H1 (cell line): ENCODE measurements around the gene FCMR. TPM values are rescaled to one million over a fixed set of nuclear protein-coding genes. Genes with fewer than 3 reads are reported as not detected.

Source experiments
- CTCF ChIA-PET: fragments of 300-600 bp; sonication (Branson Sonifier 250); formaldehyde crosslinking; loops from one replicate; lab custom pipeline; 2021; ENCODE audit not compliant: partially characterized antibody; lab: Charles Lee
- POLR2A ChIA-PET: fragments of 300-600 bp; sonication (Branson Sonifier 250); formaldehyde crosslinking; loops from one replicate; lab custom pipeline; 2021; ENCODE audit warnings: inconsistent platforms; ENCODE audit not compliant: partially characterized antibody; lab: Charles Lee
- DNase-seq, 2 experiments: peaks; one replicate each; pipeline versions ENCODE4 v3.0.0 to v3.0.0-alpha.2; 2010 to 2022; ENCODE audit warnings: low spot score in 2 of 2, low read depth in 1 of 2, mixed read lengths in 1 of 2
- FAIRE-seq: peaks from 2 replicates; lab custom pipeline; 2011; peaks lifted over from hg19 to GRCh38; lab: Jason Lieb, UNC
- H2AFZ ChIP-seq: 2 replicates; pipeline ENCODE4 v1.8.1; 2012; ENCODE audit warnings: low read length, inconsistent platforms
- H2AK5ac ChIP-seq: 2 replicates; pipeline ENCODE4 v1.6.1; 2013; ENCODE audit warnings: low read depth, low read length
- H2BK120ac ChIP-seq: replicated peaks from 2 replicates; pipeline ENCODE3; 2013; ENCODE audit warnings: low read depth, low read length, inconsistent platforms
- H2BK12ac ChIP-seq: 2 replicates; pipeline ENCODE4 v1.6.1; 2013; ENCODE audit warnings: low read depth, low read length
- H2BK15ac ChIP-seq: 2 replicates; pipeline ENCODE4 v1.6.1; 2013; ENCODE audit warnings: low read length
- H2BK20ac ChIP-seq: 2 replicates; pipeline ENCODE4 v1.6.1; 2013; ENCODE audit warnings: low read length
- H2BK5ac ChIP-seq: 2 replicates; pipeline ENCODE4 v1.6.1; 2013; ENCODE audit warnings: low read depth, low read length
- H3K14ac ChIP-seq: 2 replicates; pipeline ENCODE4 v1.6.1; 2013; ENCODE audit warnings: inconsistent platforms; ENCODE audit not compliant: insufficient read length
- H3K18ac ChIP-seq: 2 replicates; pipeline ENCODE4 v1.6.1; 2013; ENCODE audit warnings: low read length; ENCODE audit errors: extremely low read depth
- H3K23ac ChIP-seq: 2 replicates; pipeline ENCODE4 v1.6.1; 2013; ENCODE audit warnings: inconsistent platforms; ENCODE audit not compliant: insufficient read length
- H3K23me2 ChIP-seq: 2 replicates; pipeline ENCODE4 v1.6.1; 2013; ENCODE audit warnings: low read depth, low read length
- H3K27ac ChIP-seq: 2 replicates; pipeline ENCODE4 v1.6.1; 2011; ENCODE audit warnings: low read depth, low read length, inconsistent platforms
- H3K27me3 ChIP-seq, 4 experiments: replicated peaks in 1 of 4; 1 replicate in 1 of 4; 2 replicates in 3 of 4; pipeline versions ENCODE4 v1.6.1 to v1.8.1; 2011 to 2013; ENCODE audit warnings: low read length in 3 of 4, mild to moderate bottlenecking in 3 of 4, inconsistent platforms in 2 of 4, mixed read lengths in 2 of 4, moderate library complexity in 1 of 4; ENCODE audit not compliant: control insufficient read depth in 3 of 4, insufficient read depth in 3 of 4; ENCODE audit errors: extremely low read depth in 1 of 4
- H3K36me3 ChIP-seq, 4 experiments: 2 replicates each; pipeline versions ENCODE4 v1.6.1 to v1.8.1; 2011 to 2013; ENCODE audit warnings: mild to moderate bottlenecking in 4 of 4, low read length in 3 of 4, moderate library complexity in 2 of 4, control low read depth in 1 of 4, inconsistent platforms in 1 of 4; ENCODE audit not compliant: insufficient read depth in 4 of 4, control insufficient read depth in 2 of 4
- H3K4ac ChIP-seq: replicated peaks from 2 replicates; pipeline ENCODE3; 2013; ENCODE audit warnings: low read length, low read depth, mixed read lengths, inconsistent platforms; ENCODE audit not compliant: insufficient read length
- H3K4me1 ChIP-seq, 4 experiments: replicated peaks in 1 of 4; 1 replicate in 1 of 4; 2 replicates in 3 of 4; pipeline versions ENCODE4 v1.6.1 to v1.8.1; 2011 to 2013; ENCODE audit warnings: low read length in 3 of 4, inconsistent platforms in 2 of 4, mixed read lengths in 1 of 4; ENCODE audit not compliant: insufficient read depth in 4 of 4, control insufficient read depth in 3 of 4
- H3K4me2 ChIP-seq, 2 experiments: 2 replicates each; pipeline versions ENCODE4 v1.6.1 to v1.8.1; 2011 to 2013; ENCODE audit warnings: low read depth in 2 of 2, low read length in 2 of 2, control low read depth in 1 of 2, inconsistent platforms in 1 of 2, mild to moderate bottlenecking in 1 of 2; ENCODE audit not compliant: insufficient read depth in 1 of 2
- H3K4me3 ChIP-seq, 4 experiments: fragments of 200-600, 300-600 bp in 1 of 4; sonication (generic), shearing (Covaris generic), sonication (Bioruptor Twin) in 1 of 4; 2 replicates each; pipeline versions ENCODE4 v1.5.1 to v1.8.1; 2011 to 2016; ENCODE audit warnings: low read length in 4 of 4, low read depth in 3 of 4, control low read depth in 2 of 4, inconsistent platforms in 2 of 4, mild to moderate bottlenecking in 2 of 4, mixed read lengths in 1 of 4, moderate library complexity in 1 of 4; ENCODE audit not compliant: insufficient read depth in 2 of 4; ENCODE audit errors: extremely low read depth in 1 of 4
- H3K56ac ChIP-seq: replicated peaks from 2 replicates; pipeline ENCODE3; 2013; ENCODE audit warnings: low read depth, mild to moderate bottlenecking, mixed read lengths, low read length, inconsistent platforms; ENCODE audit not compliant: insufficient read length
- H3K79me1 ChIP-seq: 2 replicates; pipeline ENCODE4 v1.6.1; 2013; ENCODE audit warnings: low read depth, low read length, control low read depth
- H3K79me2 ChIP-seq, 2 experiments: 2 replicates each; pipeline versions ENCODE4 v1.6.1 to v1.8.1; 2012 to 2013; ENCODE audit warnings: low read length in 2 of 2, mild to moderate bottlenecking in 2 of 2, inconsistent platforms in 1 of 2; ENCODE audit not compliant: insufficient read depth in 2 of 2, control insufficient read depth in 1 of 2
- H3K9ac ChIP-seq, 4 experiments: replicated peaks in 1 of 4; 1 replicate in 1 of 4; 2 replicates in 3 of 4; pipeline versions ENCODE4 v1.6.1 to v1.8.1; 2011 to 2013; ENCODE audit warnings: low read depth in 3 of 4, low read length in 3 of 4, control low read depth in 2 of 4, mild to moderate bottlenecking in 2 of 4, moderate library complexity in 2 of 4, inconsistent platforms in 1 of 4; ENCODE audit errors: extremely low read depth in 1 of 4
- H3K9me3 ChIP-seq, 2 experiments: 2 replicates each; pipeline versions ENCODE4 v1.6.1 to v1.8.1; 2012 to 2013; ENCODE audit warnings: mild to moderate bottlenecking in 2 of 2, moderate library complexity in 2 of 2, control low read depth in 1 of 2, inconsistent platforms in 1 of 2, low read depth in 1 of 2, low read length in 1 of 2, mixed read lengths in 1 of 2; ENCODE audit not compliant: insufficient read depth in 2 of 2
- H4K20me1 ChIP-seq, 2 experiments: replicated peaks in 1 of 2; 2 replicates each; pipeline versions ENCODE3 to v1.8.1; 2011 to 2013; ENCODE audit warnings: inconsistent platforms in 2 of 2, low read length in 2 of 2, mild to moderate bottlenecking in 1 of 2; ENCODE audit not compliant: insufficient read depth in 2 of 2, control insufficient read depth in 1 of 2
- H4K5ac ChIP-seq: 2 replicates; pipeline ENCODE4 v1.6.1; 2013; ENCODE audit warnings: low read length, low read depth, mixed read lengths, inconsistent platforms; ENCODE audit not compliant: insufficient read length
- H4K8ac ChIP-seq: 2 replicates; pipeline ENCODE4 v1.8.0; 2013; ENCODE audit warnings: mild to moderate bottlenecking, moderate library complexity, low read length, inconsistent platforms; ENCODE audit not compliant: insufficient read depth; ENCODE audit errors: extremely low read depth
- H4K91ac ChIP-seq: replicated peaks from 2 replicates; pipeline ENCODE3; 2013; ENCODE audit warnings: low read length, mixed read lengths, inconsistent platforms; ENCODE audit not compliant: insufficient read length
- CBX8 ChIP-seq: fragments of 300-800, 300-1000 bp; sonication (generic); IDR thresholded peaks from 2 replicates; pipeline ENCODE4 v1.7.1; 2016; ENCODE audit warnings: low read depth, low read length, borderline replicate concordance
- CTBP2 ChIP-seq: IDR thresholded peaks from 2 replicates; pipeline ENCODE4 v1.7.0; 2011; ENCODE audit warnings: borderline replicate concordance, mild to moderate bottlenecking, moderate library complexity, mixed read lengths, low read length; ENCODE audit not compliant: insufficient read depth, insufficient read length
- EZH2 ChIP-seq: fragments of 200-600 bp; sonication (generic); IDR thresholded peaks from 2 replicates; pipeline ENCODE4 v1.7.1; 2012; ENCODE audit warnings: low read depth, mild to moderate bottlenecking, moderate library complexity, low read length, inconsistent platforms; ENCODE audit not compliant: severe bottlenecking
- RBBP5 ChIP-seq: IDR thresholded peaks from 2 replicates; pipeline ENCODE4 v1.7.1; 2012; ENCODE audit warnings: low read depth, mild to moderate bottlenecking, inconsistent platforms, low read length, moderate library complexity, borderline replicate concordance
- SAP30 ChIP-seq: fragments of 300-600 bp; sonication (generic); IDR thresholded peaks from 2 replicates; pipeline ENCODE4 v1.7.1; 2012; ENCODE audit warnings: low read length, moderate library complexity, mild to moderate bottlenecking, inconsistent platforms; ENCODE audit not compliant: insufficient read depth, insufficient replicate concordance
- SIX5 ChIP-seq: IDR thresholded peaks from 2 replicates; pipeline ENCODE4 v1.6.1; 2011; ENCODE audit warnings: mild to moderate bottlenecking, low read depth, low read length
- SP4 ChIP-seq: IDR thresholded peaks from 2 replicates; pipeline ENCODE4 v1.6.1; 2012; ENCODE audit warnings: low read length, inconsistent platforms
- SRF ChIP-seq: IDR thresholded peaks from 2 replicates; pipeline ENCODE4 v1.6.1; 2011; ENCODE audit warnings: mild to moderate bottlenecking, low read depth, low read length, moderate library complexity
- TAF1 ChIP-seq: IDR thresholded peaks from 2 replicates; pipeline ENCODE4 v1.6.1; 2011; ENCODE audit warnings: mild to moderate bottlenecking, low read depth, low read length
- WGBS, 2 experiments: shearing (Covaris generic) in 1 of 2; methylation state at CpG; one replicate each; pipeline versions ENCODE4 v1.1.6 to v1.1.7; 2013 to 2015; ENCODE audit warnings: low lambda C conversion rate in 2 of 2, mixed read lengths in 2 of 2, inconsistent platforms in 1 of 2, low coverage in 1 of 2, missing lambda C conversion rate in 1 of 2; ENCODE audit not compliant: insufficient replicate concordance in 2 of 2, insufficient coverage in 1 of 2, insufficient read length in 1 of 2; ENCODE audit errors: extremely low coverage in 1 of 2, missing lambda C conversion rate in 1 of 2; 5-methylcytosine and 5-hydroxymethylcytosine counted together
- polyA plus RNA-seq, 7 experiments: library from polyadenylated mRNA; depleted of rRNA in 3 of 7; stranded (reverse) in 5 of 7; unstranded in 2 of 7; fragments of >200 nt in 5 of 7; fragments of 200-250 nt in 2 of 7; gene quantifications; 1 replicate in 5 of 7; 2 replicates in 1 of 7; 4 replicates in 1 of 7; pipeline versions ENCODE4 v1.2.1 to v1.2.3, GENCODE V29; 2011 to 2013; ENCODE audit warnings: missing spikeins in 2 of 7, mixed read lengths in 2 of 7
- total RNA-seq: library from RNA; stranded (reverse); fragmentation: NEBNext Ultra II Directional; extraction: Animal tissue kit (Norgen Biotek cat#: 25700); gene quantifications from 2 replicates; pipeline ENCODE4 v1.2.1, GENCODE V29; 2021
- TF ChIP-seq, protein P1 (sequence below): IDR thresholded peaks from 2 replicates; pipeline ENCODE4 v1.6.1; 2012; ENCODE audit warnings: inconsistent platforms
- TF ChIP-seq, protein P2 (sequence below), 3 experiments: IDR thresholded peaks; 1 replicate in 2 of 3; 2 replicates in 1 of 3; pipeline versions ENCODE4 v1.5.1 to v1.6.1; 2011; ENCODE audit warnings: low read length in 3 of 3, mild to moderate bottlenecking in 3 of 3, inconsistent platforms in 2 of 3, low read depth in 1 of 3, moderate library complexity in 1 of 3; ENCODE audit not compliant: insufficient read depth in 1 of 3; ENCODE audit errors: control extremely low read depth in 1 of 3

The FCMR gene
- total and polyA plus RNA-seq, 2 of the 8 experiments (the other 6 are each of a cell fraction or from before 2014, with no cell fraction given), result 0.53 TPM; not detected in 1

DNA sequence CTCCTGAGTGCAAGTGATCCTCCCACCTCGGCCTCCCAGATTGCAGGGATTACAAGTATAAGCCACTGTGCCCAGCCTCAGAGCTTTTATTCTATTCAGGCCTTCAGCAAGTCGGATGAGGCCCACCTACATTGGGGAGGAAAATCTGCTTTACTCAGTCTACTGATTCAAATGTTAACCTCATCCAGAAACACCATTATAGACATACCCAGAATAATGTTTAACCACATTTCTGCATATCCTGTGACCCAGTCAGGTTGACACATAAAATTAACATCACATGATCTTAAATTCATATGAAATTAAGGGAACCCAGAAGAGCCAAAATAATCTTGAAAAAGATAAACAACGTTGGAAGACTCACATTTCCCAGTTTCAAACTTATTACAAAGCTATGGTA, 41.4 kb downstream of the FCMR start:
- H3K18ac ChIP-seq, result no peak overlapping the region
- no peak overlapping the region for H3K27ac ChIP-seq
- H2BK20ac ChIP-seq, result no peak overlapping the region
- H2BK12ac ChIP-seq, result no peak overlapping the region
- H3K9ac ChIP-seq, result no peak overlapping the region
- H3K14ac ChIP-seq, result no peak overlapping the region
- H3K23me2 ChIP-seq, result no peaks in the 10 kb centered on the region
- WGBS, 2 experiments, result 85% methylated on average over 3 of the region's 3 CpGs; no CpG with 5 or more reads in 1 of the 2 experiments
- H2BK5ac ChIP-seq, result no peak overlapping the region
- H3K56ac ChIP-seq, result no peak overlapping the region
- ChIA-PET CTCF (interaction anchor here (1.0 to 2.0 kb wide), 10 partner anchors 10 to 52 kb away, joined by 3 to 12 read pairs (median 4); partner anchors contain the start of gene IL20), POLR2A (no interaction called here)
- H2AFZ ChIP-seq, result no peak overlapping the region
- H3K23ac ChIP-seq, result no peak overlapping the region
- no peak overlapping the region for H3K4me3 ChIP-seq
- no peak overlapping the region for H2AK5ac ChIP-seq
- H3K4me1 ChIP-seq, result no peaks in the 10 kb centered on the region
- H3K4me2 ChIP-seq, result no peak overlapping the region
- H2BK15ac ChIP-seq, result no peak overlapping the region
- no peaks in the 10 kb centered on the region for H4K20me1 ChIP-seq
- no peak overlapping the region for H3K4ac ChIP-seq
- H4K91ac ChIP-seq, result no peak overlapping the region
- H3K9me3 ChIP-seq, result peaks cover 3 to 20% of the 10 kb centered on the region in 2 experiments
- H3K79me2 ChIP-seq, result no peaks in the 10 kb centered on the region
- H4K5ac ChIP-seq, result no peak overlapping the region
- no peaks in the 10 kb centered on the region for H3K79me1 ChIP-seq
- no peak for DNase-seq
- no peaks in the 10 kb centered on the region for H3K27me3 ChIP-seq
- H3K36me3 ChIP-seq, result no peaks in the 10 kb centered on the region
- H2BK120ac ChIP-seq, result no peak overlapping the region
- FAIRE-seq, result no peak
- no peak overlapping the region for H4K8ac ChIP-seq
- TF ChIP-seq EZH2, result no peak
- no peak for TF ChIP-seq SAP30
- no peak for TF ChIP-seq CBX8
- TF ChIP-seq SIX5, result no peak
- no peak for TF ChIP-seq RBBP5
- no peak for TF ChIP-seq CTBP2
- no peak for TF ChIP-seq TAF1
- TF ChIP-seq SRF, result no peak
- TF ChIP-seq, protein P1, sequence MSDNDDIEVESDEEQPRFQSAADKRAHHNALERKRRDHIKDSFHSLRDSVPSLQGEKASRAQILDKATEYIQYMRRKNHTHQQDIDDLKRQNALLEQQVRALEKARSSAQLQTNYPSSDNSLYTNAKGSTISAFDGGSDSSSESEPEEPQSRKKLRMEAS, result no peak
- TF ChIP-seq, protein P2, sequence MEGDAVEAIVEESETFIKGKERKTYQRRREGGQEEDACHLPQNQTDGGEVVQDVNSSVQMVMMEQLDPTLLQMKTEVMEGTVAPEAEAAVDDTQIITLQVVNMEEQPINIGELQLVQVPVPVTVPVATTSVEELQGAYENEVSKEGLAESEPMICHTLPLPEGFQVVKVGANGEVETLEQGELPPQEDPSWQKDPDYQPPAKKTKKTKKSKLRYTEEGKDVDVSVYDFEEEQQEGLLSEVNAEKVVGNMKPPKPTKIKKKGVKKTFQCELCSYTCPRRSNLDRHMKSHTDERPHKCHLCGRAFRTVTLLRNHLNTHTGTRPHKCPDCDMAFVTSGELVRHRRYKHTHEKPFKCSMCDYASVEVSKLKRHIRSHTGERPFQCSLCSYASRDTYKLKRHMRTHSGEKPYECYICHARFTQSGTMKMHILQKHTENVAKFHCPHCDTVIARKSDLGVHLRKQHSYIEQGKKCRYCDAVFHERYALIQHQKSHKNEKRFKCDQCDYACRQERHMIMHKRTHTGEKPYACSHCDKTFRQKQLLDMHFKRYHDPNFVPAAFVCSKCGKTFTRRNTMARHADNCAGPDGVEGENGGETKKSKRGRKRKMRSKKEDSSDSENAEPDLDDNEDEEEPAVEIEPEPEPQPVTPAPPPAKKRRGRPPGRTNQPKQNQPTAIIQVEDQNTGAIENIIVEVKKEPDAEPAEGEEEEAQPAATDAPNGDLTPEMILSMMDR (IDR thresholded peaks at IDR 0.05; ENCODE audit: control extremely low read depth in 1 of 3, insufficient read depth in 1 of 3, low read depth in 1 of 3, low read length in 3 of 3), result no peak
- TF ChIP-seq SP4, result no peak
